GM23248 (cell line): ENCODE results near the gene HNRNPA1.
"Not testable (repeated sequence)": the region's sequence is repeated elsewhere in the genome, so short reads cannot be mapped to it uniquely, and the experiment has no call there.

Source experiments
- EZH2 ChIP-seq: fragments of 200-600 bp; sonication (generic); IDR thresholded peaks from 2 replicates; pipeline ENCODE4 v1.6.1; 2018; ENCODE audit warnings: antibody characterized with exemption, mild to moderate bottlenecking; ENCODE audit not compliant: insufficient read depth, poor library complexity, severe bottlenecking
- EZH2phosphoT487 ChIP-seq: fragments of 200-600 bp; sonication (generic); IDR thresholded peaks from 2 replicates; pipeline ENCODE4 v1.6.1; 2018; ENCODE audit warnings: antibody characterized with exemption, moderate library complexity, mild to moderate bottlenecking, low read depth; ENCODE audit not compliant: insufficient read depth

DNA sequence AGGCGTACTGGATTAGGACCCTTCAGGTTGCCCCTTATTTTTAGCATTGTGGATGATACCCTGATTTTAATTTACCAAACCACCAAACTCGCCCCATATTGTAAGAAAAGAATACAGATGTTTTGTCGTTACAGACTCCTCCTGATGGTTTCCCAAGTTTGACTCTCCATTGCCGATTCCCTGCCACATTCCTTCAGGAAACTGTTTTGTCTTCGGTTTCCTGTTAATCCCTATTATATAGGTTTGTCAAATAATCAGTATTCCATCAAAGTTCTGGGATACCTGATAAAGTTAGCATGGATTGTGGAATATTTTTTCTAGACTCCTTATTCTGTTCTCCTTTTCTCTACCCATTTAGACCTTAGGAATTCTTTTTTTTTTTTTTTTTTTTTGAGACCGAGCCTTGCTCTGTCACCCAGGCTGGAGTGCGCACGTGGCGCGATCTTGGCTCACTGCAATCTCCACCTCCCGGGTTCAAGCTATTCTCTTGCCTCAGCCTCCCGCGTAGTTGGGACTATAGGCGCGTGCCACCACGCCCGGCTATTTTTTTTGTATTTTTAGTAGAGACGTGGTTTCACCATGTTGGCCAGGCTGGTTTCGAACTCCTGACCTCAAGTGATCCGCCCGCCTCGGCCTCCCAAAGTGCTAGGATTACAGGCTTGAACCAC is 45.0 kb downstream of the HNRNPA1 start:
- not testable (repeated sequence) for TF ChIP-seq EZH2, EZH2phosphoT487
